ENCODE results near the gene MIPOL1. TPM values are rescaled to one million over a fixed set of nuclear protein-coding genes. Genes with fewer than 3 reads are reported as not detected.

Gene MIPOL1
- total RNA-seq, 1 experiment from 2014 or later = 15.4 TPM

- Histone ChIP-seq H3K4me2 (ENCODE audit: low read length) (no peak overlapping the region), H3K79me2 (ENCODE audit: insufficient read depth, low read length) (no peaks in the 10 kb centered on the region), H2AFZ (ENCODE audit: low read depth, low read length, poor library complexity, severe bottlenecking) (no peak overlapping the region), H3K9me3 (ENCODE audit: control insufficient read depth in 1 of 2, insufficient read depth in 1 of 2, low read depth in 1 of 2, low read length in 2 of 2) (no peaks in the 10 kb centered on the region), H3K27ac (ENCODE audit: low read depth, low read length) (no peak overlapping the region), H4K20me1 (ENCODE audit: insufficient read depth) (no peaks in the 10 kb centered on the region), H3K4me3 (replicated peaks in 1 of 2; ENCODE audit: low read depth in 1 of 2, low read length in 2 of 2) (no peak overlapping the region), H3K9ac (ENCODE audit: low read length) (no peak overlapping the region), H3K27me3 (ENCODE audit: insufficient read depth, low read length) (no peaks in the 10 kb centered on the region), H3K36me3 (ENCODE audit: control insufficient read depth in 1 of 2, insufficient read depth in 2 of 2, low read length in 2 of 2) (no peaks in the 10 kb centered on the region), H3K9me2 (ENCODE audit: insufficient read depth) (no peaks in the 10 kb centered on the region), H3K4me1 (ENCODE audit: control insufficient read depth in 1 of 2, insufficient read depth in 2 of 2, low read length in 2 of 2) (no peaks in the 10 kb centered on the region)
- DNase-seq (ENCODE audit: low read depth, low spot score) (no peak), ATAC-seq (no peak)
- ChIA-PET RAD21 (ENCODE audit: low non-redundant PET in 1 of 2, low total read pairs in 2 of 2, uncharacterized antibody in 2 of 2, unreplicated experiment in 2 of 2) (no interaction called here), CTCF (no interaction called here), POLR2A (no interaction called here)
- no peak for TF ChIP-seq ZNF274 (IDR thresholded peaks at IDR 0.05; ENCODE audit: low read depth, low read length)
- no peak for TF ChIP-seq EZH2 (IDR thresholded peaks at IDR 0.05)
- no peak for TF ChIP-seq POLR2AphosphoS5 (IDR thresholded peaks at IDR 0.05; ENCODE audit: low read depth, low read length)
- no peak for TF ChIP-seq EZH2phosphoT487 (IDR thresholded peaks at IDR 0.05; ENCODE audit: borderline replicate concordance)
- no peak for TF ChIP-seq JUND (IDR thresholded peaks at IDR 0.05)
- TF ChIP-seq EGR1 (IDR thresholded peaks at IDR 0.05; ENCODE audit: low read depth) = no peak
- TF ChIP-seq ATF3 (IDR thresholded peaks at IDR 0.05) = no peak
- intact Hi-C loops (cut with micrococcal nuclease) = no loop called here
- no TSS peak for BruUV-seq (replicated peaks)
These were observed 375.6 kb downstream of the MIPOL1 start for GRCh38 chr14:37573356-37573755.

- TF ChIP-seq MAX (IDR thresholded peaks at IDR 0.05) = no peak
- TF ChIP-seq CTCF (IDR thresholded peaks at IDR 0.05 in 2 of 3, conservative IDR thresholded peaks at IDR 0.05 in 1 of 3; ENCODE audit: borderline replicate concordance in 1 of 3, insufficient read depth in 1 of 3, low read depth in 2 of 3, low read length in 2 of 3) = no peak
- TF ChIP-seq POLR2A (IDR thresholded peaks at IDR 0.05; ENCODE audit: borderline replicate concordance, extremely low read depth, insufficient read depth, insufficient read length) = no peak
- TF ChIP-seq EGR1 (IDR thresholded peaks at IDR 0.05; ENCODE audit: low read depth) = no peak
- TF ChIP-seq CBX3 (IDR thresholded peaks at IDR 0.05; ENCODE audit: low read depth) = no peak
- RAD21 ChIA-PET (ENCODE audit: low non-redundant PET in 1 of 2, low total read pairs in 2 of 2, uncharacterized antibody in 2 of 2, unreplicated experiment in 2 of 2) = no interaction called here
- H3K27ac ChIP-seq (ENCODE audit: low read depth, low read length) = no peak overlapping the region
- H3K4me3 ChIP-seq (replicated peaks in 1 of 2; ENCODE audit: low read depth in 1 of 2, low read length in 2 of 2) = no peak overlapping the region
- no peak overlapping the region for H3K4me2 ChIP-seq (ENCODE audit: low read length)
- no peaks in the 10 kb centered on the region for H3K27me3 ChIP-seq (ENCODE audit: insufficient read depth, low read length)
- no peaks in the 10 kb centered on the region for H3K9me3 ChIP-seq (ENCODE audit: control insufficient read depth in 1 of 2, insufficient read depth in 1 of 2, low read depth in 1 of 2, low read length in 2 of 2)
- no TSS peak for BruUV-seq (replicated peaks)
- DNase-seq (ENCODE audit: low read depth, low spot score) (no peak), ATAC-seq (no peak)
- H3K9ac ChIP-seq (ENCODE audit: low read length) = no peak overlapping the region
- no peak overlapping the region for H2AFZ ChIP-seq (ENCODE audit: low read depth, low read length, poor library complexity, severe bottlenecking)
- no peaks in the 10 kb centered on the region for H3K36me3 ChIP-seq (ENCODE audit: control insufficient read depth in 1 of 2, insufficient read depth in 2 of 2, low read length in 2 of 2)
- CTCF ChIA-PET = no interaction called here
- POLR2A ChIA-PET = no interaction called here
- intact Hi-C loops (cut with micrococcal nuclease) = no loop called here
- no peaks in the 10 kb centered on the region for H3K79me2 ChIP-seq (ENCODE audit: insufficient read depth, low read length)
- H3K4me1 ChIP-seq (ENCODE audit: control insufficient read depth in 1 of 2, insufficient read depth in 2 of 2, low read length in 2 of 2) = peaks cover 5 to 20% of the 10 kb centered on the region in 2 experiments; a peak in 3 of 4 replicates
- no peaks in the 10 kb centered on the region for H3K9me2 ChIP-seq (ENCODE audit: insufficient read depth)
- H4K20me1 ChIP-seq (ENCODE audit: insufficient read depth) = no peaks in the 10 kb centered on the region
These were observed 381.5 kb downstream of the MIPOL1 start for GRCh38 chr14:37579274-37579673.

Data from HCT116 (cell line).